Loucy (cell line): ENCODE measurements around the gene HOXC5.

ENCODE experiments used
- EZH2phosphoT487 ChIP-seq: fragments of 200-600 bp; IDR thresholded peaks from 2 replicates; pipeline ENCODE4 v1.6.1; 2018; ENCODE audit warnings: antibody characterized with exemption, mild to moderate bottlenecking, moderate library complexity, borderline replicate concordance
- TF ChIP-seq, protein P1 (sequence below): fragments of 200-600 bp; sonication (generic); conservative IDR thresholded peaks from 2 replicates; pipeline ENCODE4 v1.5.1; 2014; ENCODE audit warnings: mild to moderate bottlenecking, antibody characterized with exemption, low read length

DNA sequence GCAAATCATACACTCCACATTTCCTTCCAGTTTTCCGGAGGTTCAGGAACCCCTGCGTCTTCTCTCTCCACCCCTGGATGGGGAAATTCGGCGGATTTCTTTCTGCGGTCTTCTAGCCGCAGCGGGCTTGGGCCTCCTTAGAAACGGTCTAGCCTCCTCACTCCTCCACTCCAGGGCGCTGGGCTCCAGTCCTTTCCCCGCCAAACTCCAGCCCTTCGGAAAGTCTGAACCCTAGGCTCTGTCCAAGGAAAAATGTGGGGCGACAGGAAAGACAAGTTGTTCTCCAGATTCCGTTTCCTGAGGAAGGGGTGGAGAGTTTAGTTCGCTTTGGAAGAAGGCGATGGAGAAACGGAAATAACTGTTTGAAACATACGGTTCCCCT lies 49.3 kb upstream of the HOXC5 start:
- TF ChIP-seq, protein P1, sequence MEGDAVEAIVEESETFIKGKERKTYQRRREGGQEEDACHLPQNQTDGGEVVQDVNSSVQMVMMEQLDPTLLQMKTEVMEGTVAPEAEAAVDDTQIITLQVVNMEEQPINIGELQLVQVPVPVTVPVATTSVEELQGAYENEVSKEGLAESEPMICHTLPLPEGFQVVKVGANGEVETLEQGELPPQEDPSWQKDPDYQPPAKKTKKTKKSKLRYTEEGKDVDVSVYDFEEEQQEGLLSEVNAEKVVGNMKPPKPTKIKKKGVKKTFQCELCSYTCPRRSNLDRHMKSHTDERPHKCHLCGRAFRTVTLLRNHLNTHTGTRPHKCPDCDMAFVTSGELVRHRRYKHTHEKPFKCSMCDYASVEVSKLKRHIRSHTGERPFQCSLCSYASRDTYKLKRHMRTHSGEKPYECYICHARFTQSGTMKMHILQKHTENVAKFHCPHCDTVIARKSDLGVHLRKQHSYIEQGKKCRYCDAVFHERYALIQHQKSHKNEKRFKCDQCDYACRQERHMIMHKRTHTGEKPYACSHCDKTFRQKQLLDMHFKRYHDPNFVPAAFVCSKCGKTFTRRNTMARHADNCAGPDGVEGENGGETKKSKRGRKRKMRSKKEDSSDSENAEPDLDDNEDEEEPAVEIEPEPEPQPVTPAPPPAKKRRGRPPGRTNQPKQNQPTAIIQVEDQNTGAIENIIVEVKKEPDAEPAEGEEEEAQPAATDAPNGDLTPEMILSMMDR, result no peak
- no peak for TF ChIP-seq EZH2phosphoT487
